A549 (cell line): ENCODE measurements around the gene XYLB.

ENCODE experiments used
- CTCF ChIP-seq: fragments of >200 bp; sonication (Bioruptor Twin); formaldehyde crosslinking; IDR thresholded peaks from 3 replicates; pipeline ENCODE4 v1.5.1; 2016
- E2F6 ChIP-seq: IDR thresholded peaks from 2 replicates; pipeline ENCODE4 v1.6.1; 2012; ENCODE audit warnings: low read depth, borderline replicate concordance
- EP300 ChIP-seq, 2 experiments: fragments of >200 bp; sonication (Bioruptor Twin); formaldehyde crosslinking; IDR thresholded peaks; 2 replicates in 1 of 2; 3 replicates in 1 of 2; pipeline ENCODE4 v1.6.1; 2016 to 2017
- HOXA7 ChIP-seq: fragments of 250-450 bp; sonication (Bioruptor Pico); IDR thresholded peaks from 2 replicates; pipeline ENCODE4 v1.5.0; 2020; ENCODE audit warnings: mild to moderate bottlenecking, moderate library complexity
- PHF8 ChIP-seq: fragments of 200-600 bp; sonication (generic); IDR thresholded peaks from 2 replicates; pipeline ENCODE4 v1.6.1; 2016; ENCODE audit warnings: low read depth, mild to moderate bottlenecking, antibody characterized with exemption, moderate library complexity, borderline replicate concordance

- TF ChIP-seq CTCF = no peak
- no peak for TF ChIP-seq HOXA7 (CRISPR knock-in tag)
- TF ChIP-seq PHF8 = no peak
- no peak for TF ChIP-seq E2F6
- TF ChIP-seq EP300 (IDR thresholded peaks at IDR 0.05) = no peak
Measured at GRCh38 chr3:38323060-38323459, 23.5 kb upstream of the XYLB start.
